Stimulated activated CD4-positive, alpha-beta T cell treated with anti-CD3 and anti-CD28 coated beads, Interleukin-2, amount 100 ng/mL, for 48 hours (primary cell): ENCODE measurements around the gene EIF4E2.

Source experiments
- DNase-seq, 2 donors: peaks; one replicate each; pipeline ENCODE4 v3.0.0-alpha.2; 2020

Gene EIF4E2

DNA sequence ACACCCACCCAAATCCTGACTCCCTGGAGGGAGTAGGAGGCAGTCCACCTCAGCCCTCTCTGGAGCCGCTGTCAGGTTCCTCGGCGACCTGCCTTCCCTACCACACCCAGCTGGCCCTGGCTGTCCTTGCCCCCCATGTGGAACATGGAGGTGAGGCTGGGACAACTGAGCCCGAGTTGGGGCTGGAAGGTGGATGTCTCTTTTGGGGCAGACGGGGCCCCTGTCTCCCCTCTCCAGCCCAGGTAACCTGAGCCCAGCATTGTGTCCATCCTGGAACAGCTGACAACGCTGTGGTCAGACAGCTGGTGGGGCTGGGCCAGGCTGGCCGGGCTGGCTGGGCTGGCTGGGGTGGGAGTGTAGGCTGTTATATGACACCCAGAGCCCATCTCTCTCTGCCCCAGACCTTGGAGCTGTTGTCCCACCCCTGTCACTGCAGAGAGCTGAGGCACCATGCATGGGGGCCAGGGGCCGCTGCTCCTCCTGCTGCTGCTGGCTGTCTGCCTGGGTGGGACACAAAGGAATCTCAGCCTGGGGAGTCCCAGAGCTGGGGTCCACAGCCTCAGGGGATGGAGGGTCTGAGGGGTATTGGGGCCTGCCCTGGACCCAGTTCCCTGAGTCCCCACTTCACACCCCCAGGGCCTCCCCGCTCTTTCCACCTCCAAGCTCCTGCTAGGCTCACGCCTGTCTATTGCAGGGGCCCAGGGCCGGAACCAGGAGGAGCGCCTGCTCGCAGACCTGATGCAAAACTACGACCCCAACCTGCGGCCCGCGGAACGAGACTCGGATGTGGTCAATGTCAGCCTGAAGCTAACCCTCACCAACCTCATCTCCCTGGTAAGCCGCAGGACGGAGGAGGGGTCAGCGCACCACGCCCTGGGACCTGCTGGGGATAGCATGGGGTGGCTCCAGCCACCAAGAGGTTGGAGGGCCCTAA, 10.9 kb upstream of the EIF4E2 start, which contains the start of gene CHRNG:
Gene CHRNG, plus strand, starts transcription at position 395 of the 934 bp plus-strand sequence. Its CDS starts 56 bp downstream, at position 451.
- no peak for DNase-seq

DNA sequence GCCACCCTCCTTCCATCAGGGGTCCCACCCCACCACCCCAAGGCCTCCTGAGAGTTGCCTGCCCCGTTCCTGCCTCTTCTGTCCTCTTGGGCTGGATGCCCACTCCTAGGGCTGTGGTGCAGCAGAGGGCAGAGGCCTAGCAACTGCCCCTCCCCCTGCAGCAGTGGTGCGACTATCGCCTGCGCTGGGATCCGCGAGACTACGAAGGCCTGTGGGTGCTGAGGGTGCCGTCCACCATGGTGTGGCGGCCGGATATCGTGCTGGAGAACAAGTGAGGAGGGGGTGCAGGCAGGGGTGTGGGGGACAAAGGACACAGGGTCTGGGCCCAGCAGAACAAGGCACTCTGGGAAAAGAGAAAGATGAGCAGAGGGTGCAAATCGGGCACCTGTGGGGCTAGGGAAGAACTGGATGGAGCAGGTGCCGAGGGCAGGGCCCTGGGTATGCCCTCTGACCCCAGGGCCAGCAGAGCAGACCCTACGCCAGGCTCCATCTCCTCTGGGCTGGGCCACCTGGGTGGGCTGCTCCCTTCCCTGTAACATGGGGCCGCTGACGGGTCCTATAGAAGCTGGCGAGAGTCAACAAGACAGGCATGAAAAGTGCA, 9.9 kb upstream of the EIF4E2 start:
- DNase-seq: no peak

DNA sequence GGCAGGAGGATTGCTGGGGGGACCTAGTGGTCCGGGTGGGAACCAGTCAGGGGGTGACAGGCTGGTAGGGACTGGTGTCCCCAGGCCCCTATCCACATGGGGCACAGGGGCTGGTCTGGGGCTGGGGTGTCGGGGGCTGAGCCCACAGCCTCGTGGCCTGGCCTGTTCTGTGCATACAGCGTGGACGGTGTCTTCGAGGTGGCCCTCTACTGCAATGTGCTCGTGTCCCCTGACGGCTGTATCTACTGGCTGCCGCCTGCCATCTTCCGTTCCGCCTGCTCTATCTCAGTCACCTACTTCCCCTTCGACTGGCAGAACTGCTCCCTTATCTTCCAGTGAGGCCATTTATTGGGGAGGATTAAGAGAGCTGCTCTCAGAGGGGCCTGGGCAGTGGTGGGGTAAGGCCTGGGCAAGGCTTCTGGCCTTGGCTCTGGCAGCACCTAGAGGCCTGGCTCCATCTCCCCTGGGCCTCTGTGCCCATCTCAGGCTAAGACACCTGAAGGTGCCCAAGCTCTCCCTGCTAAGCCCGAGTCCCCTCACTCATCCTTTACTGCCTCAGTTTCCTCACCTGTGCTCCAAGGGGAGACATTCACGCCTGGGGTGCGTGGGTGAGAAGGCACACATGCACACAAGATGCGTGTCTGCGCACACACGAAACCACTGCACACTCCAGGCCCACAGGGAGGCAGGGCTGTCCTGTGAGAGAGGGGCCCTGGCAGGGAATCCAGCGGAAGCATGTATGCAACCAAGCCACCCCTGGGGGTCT, 9.1 kb upstream of the EIF4E2 start:
- DNase-seq: no peak

DNA sequence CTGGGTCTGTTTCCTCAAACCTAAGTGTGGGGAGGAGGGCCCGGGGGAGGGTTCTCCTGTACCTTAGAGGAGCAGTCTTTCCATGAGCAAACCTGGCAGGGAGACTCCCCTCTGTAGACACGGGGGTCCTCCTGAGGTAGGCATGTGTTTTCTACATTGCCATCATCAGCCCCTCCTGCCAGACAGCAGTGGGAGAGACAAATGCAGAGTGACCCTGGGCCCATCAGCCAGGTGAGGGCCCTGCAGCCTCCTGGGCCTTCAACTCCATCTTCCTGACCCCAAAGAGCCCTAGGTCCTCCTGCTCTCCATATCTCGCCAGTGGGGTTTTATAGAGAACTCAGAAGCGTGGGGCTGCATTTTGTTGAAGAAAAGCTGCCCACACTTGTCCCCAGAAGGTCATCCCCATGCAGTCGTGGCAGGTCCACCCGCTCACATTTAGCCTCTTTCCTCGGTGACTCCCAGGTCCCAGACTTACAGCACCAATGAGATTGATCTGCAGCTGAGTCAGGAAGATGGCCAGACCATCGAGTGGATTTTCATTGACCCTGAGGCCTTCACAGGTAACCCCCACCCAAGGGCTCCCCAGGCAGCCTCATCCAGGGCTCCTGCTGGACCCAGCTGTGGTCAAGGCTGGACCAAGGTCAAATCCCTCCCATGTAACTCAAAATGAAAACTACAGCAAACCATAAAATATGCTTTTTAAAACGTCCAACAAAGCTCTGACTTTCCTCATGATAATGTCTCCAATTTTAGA, 8.4 kb upstream of the EIF4E2 start:
- no peak for DNase-seq

DNA sequence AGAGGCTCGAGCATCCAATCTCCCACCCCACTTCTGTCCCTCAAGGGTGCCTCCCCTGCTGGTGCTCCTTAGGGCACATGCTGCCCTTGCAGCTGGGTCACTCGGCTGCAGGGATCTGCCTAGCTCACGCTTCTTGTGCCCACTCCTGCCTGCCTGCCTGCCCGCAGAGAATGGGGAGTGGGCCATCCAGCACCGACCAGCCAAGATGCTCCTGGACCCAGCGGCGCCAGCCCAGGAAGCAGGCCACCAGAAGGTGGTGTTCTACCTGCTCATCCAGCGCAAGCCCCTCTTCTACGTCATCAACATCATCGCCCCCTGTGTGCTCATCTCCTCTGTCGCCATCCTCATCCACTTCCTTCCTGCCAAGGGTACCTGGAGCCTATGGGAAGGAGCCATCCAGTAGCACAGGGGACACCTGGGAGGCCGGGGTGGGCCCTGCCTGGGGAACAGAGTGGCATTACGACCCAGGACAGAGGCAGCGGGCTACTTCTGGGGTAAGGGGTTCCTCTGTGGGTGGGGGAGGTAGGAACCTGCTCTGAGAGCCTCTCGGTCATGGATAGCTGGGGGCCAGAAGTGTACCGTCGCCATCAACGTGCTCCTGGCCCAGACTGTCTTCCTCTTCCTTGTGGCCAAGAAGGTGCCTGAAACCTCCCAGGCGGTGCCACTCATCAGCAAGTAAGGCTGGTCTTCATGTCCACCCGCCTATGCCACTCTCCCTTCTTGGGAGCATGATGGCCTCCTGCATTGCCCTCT, 7.6 kb upstream of the EIF4E2 start:
- no peak for DNase-seq

DNA sequence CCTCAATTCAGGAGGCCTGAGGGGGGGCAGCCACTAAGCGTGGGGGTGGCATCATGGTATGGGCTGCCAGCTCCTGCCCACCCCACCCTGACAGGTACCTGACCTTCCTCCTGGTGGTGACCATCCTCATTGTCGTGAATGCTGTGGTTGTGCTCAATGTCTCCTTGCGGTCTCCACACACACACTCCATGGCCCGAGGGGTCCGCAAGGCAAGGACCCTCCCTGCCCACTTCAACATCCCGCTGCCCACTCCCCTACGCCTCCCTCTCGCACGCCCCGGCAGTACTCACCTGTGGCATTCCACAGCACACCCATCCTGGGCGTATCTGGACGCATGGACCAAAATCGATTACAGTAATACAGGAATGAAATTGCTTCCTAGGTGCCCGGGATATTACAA, 7.0 kb upstream of the EIF4E2 start:
- DNase-seq: no peak

DNA sequence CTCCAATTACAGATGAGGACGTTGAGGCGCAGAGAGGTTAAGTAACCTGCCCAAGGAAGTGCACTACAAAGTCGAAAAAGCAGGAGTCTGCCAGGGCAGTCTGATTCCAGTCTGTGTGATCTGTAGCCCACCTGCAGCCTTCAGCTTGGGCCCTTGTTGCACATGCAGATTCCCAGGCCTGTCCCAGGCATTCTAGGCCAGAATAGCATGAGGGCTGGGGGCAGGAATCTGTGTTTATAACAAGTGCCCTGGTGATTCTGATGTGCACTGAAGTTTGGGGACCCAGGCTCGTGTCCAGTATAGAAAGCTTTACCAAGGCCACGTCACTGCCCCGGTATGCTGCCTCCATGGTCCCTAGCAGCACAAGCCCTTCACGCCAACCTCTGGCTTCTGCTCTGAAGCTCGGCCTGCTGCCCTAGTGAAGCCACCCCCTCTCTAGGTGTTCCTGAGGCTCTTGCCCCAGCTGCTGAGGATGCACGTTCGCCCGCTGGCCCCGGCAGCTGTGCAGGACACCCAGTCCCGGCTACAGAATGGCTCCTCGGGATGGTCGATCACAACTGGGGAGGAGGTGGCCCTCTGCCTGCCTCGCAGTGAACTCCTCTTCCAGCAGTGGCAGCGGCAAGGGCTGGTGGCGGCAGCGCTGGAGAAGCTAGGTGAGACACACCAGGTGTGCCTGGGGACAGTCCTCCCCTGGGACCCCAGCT, 6.4 kb upstream of the EIF4E2 start:
- DNase-seq: no peak

DNA sequence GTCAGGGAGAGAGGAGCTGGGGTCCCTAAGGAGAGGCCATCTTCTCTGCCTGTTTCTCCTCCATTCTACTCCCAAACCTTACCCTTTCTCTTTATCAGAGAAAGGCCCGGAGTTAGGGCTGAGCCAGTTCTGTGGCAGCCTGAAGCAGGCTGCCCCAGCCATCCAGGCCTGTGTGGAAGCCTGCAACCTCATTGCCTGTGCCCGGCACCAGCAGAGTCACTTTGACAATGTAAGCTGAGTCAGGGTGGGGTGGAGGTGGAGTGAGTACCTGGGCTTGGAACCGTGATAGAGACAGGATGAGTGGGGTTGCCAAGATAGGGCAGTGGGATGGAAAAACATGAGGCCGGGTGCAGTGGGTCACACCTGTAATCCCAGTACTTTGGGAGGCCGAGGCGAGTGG, 5.8 kb upstream of the EIF4E2 start:
- DNase-seq: no peak

DNA sequence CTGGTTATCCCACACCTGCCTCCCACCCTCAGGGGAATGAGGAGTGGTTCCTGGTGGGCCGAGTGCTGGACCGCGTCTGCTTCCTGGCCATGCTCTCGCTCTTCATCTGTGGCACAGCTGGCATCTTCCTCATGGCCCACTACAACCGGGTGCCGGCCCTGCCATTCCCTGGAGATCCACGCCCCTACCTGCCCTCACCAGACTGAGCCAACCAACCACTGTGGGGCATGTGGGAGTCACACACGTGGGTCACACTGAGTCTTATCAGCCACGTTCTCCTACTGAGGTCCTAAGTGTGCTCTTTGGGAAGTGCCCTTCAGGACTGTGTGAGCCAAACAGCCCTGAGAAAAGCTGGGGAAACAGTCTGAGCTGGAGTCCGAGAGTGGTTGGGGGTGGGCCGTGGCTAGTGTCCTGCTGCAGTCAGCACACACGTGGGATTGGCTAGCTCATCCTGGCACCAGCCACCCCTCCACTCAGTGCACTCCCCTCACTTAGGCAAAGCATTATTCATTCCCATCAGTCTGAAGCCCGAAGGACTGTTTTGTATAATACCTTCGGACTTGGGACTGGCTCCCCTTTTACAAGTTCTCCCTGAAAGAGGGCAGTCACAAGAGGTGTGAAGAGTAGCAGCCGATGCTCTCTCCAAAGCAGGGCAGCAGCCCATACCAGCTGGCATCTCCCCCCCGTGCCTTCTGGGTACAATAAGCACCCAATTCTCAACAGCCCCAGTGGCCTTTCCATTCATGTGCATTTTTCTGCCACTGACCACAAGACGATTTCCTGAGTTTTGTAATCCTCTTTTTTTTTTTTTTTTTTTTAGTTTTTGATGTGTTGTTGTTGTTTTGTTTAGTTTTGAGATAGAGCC, 4.7 kb upstream of the EIF4E2 start:
- DNase-seq: no peak

DNA sequence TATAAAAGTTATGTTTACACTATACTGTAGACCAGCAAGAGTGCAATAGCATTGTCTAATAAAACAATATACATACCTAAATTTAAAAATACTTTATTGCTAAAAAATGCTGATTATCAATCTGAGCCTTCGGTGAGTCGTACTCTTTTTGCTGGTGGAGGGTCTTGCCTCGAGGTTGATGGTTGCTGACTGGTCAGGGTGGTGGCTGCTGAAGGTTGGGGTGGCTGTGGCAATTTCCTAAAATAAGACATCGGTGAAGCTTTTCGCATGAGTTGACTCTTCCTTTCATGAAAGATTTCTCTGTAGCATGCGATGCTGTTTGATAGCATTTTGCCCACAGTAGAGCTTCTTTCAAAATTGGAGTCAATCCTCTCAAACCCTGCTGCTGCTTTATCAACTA, 2.5 kb upstream of the EIF4E2 start:
- no peak for DNase-seq

DNA sequence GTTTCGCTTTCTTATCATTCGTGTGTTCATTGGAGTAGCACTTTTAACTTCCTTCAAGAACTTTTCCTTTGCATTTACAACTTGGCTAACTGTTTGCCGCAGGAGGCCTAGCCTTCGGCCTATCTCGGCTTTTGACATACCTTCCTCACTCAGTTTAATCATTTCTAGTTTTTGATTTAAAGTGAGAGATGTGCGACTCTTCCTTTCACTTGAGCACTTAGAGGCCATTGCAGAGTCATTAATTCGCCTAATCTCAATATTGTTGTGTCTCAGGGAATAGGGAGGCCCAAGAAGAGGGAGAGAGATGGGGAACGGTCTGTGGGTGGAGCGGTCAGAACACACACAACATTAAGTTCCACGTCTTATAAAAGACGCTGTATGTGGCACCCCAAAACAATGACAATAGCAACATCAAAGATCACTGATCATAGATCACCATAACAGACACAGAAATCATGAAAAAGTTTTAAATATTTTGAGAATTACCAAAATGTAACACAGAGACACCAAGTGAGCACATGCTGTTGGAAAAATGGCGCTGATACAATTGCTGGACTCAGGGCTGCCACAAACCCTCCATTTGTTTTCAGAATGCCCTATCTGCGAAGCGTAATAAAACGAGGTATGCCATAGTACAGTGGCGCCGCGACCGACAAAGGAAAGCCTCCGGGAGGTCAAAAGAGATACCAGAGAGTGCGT, 685 bp upstream of the EIF4E2 start:
- DNase-seq: no peak

DNA sequence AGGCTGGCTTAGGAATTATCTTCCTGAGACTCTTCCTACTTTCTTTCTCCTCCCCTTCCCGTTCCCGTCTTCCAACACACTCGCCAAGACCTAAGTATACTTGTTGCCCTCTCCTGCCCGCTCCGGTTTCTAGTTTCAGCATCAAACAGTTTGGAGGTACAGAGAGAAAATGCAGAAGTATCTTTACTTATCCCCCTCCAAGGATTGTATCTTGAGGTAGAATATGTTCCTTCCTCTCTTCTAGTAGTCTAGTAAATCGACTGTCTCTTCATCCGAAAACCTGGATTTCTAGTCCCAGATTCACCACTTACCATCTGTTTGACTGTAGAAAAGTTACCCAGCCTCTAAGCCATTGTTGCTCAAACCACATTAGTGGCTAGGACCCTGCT, 755 bp downstream of the EIF4E2 start:
- no peak for DNase-seq

DNA sequence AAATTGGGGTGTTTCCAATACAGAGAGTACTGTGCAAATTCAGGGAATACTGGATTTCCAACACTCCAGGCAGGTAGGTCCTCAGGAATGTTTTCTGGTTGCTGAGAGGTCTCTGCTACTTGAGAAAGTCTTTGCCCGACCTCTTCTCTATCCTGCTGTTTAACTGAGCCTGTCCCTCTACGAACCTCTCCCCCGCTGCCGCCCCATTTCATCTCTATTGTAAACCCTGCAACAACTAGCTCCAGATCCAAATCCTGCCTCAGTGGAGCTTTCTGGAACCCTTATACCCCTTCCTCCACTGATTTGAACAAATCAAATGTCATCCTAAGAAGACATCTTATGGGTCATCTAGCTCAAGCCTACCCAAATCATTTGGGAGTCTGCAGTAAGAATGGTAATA, 1.3 kb downstream of the EIF4E2 start:
- DNase-seq: no peak

DNA sequence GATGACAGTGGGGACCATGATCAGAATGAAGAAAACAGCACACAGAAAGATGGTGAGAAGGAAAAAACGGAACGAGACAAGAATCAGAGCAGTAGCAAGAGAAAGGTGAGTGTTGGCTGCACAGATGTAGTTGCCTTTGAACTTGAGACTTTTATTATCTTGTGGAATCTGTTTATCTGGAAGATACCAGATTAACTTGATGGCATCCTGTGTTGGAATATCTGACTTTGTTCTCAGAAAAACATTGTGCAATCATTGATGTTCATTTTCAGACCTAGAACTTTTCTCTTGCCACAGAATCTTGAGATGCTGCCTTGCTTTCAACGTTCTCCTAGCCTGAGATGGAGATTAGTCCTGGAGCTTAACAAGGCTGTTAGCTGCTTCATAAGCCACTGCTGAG, 5.9 kb downstream of the EIF4E2 start:
- DNase-seq: no peak

DNA sequence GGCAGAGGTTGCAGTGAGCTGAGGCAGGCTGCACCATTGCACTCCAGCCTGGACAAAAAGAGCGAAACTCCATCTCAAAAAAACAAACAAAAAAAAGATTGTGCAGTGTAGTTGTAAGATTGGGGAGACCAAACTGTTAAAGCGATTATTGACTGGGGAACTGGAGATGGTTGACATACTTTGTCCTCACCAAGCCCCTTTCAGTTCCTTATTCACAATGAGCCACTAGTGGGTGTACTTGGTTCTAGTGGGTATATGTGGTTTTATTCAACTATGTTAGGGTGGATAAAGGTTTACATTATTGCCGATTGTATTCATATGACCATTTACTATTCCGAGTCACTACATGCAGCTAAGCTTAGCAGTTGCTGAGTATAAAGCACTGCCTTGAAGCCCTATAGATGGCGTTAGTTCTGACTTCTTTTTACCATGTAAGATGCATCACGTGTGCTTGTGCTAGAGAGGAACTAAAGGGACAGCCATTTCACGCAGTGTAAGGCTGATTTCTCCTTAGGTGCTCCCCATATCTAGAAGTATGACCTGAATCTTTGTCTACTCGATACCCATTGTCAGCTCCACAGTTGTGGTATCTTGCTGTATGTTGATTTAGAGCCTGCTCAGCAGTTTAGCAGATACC, 12.1 kb downstream of the EIF4E2 start:
- no peak for DNase-seq

DNA sequence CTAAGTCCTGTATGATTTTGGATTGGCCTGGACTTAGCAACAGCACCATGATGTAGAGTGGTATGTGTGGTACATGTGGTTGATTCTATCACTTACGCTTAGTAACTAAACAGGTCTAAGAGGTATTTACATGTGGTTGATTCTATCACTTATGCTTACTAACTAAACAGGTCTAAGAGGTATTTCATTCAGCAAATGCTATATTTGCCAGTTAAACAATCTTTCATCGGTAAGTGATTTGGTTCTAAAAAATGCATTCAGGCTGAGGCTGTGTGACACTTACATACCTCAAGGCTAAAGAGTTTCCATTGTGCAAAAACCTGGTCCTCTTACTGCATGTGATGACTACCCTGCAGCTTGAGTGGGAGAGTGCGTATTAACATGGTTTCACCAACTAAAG, 13.1 kb downstream of the EIF4E2 start:
- DNase-seq: no peak

DNA sequence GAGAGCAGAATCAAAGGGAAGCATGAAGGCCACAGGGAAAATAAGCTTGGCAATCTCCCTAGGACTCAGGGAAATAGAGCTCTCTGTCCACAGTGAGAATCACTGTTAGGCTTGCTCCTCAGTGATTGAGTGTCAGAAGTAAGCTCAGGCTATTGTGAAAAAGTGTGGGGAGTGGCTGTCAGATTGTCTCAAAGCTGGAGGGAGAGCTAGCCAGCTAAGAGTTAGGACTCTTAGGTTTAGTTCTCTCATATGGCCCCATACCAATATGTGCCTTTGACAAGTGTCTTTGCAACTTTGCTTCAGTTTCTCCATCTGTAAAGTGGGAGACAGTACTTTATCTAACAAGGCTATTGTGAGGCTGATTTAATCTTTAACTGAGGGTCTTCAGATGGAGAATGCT, 17.2 kb downstream of the EIF4E2 start:
- no peak for DNase-seq

DNA sequence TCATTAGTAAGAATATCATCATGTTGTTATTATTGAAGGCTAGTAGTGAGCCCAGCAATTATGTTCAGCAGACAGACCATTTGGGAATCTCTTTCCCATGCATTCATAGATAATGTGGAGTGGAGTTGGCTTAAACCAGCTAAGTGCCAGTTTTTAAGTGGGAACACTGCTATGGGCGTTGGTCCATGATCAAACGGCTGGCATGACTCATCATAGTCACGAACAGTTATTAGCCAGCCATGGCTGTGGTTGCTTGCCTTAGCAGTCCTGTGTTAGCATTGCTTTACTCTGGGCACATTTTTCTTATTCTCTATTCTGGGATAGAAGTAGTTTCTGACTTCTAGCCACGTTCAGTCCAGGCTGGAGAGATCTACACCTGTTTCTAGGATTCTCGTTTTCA, 17.7 kb downstream of the EIF4E2 start:
- no peak for DNase-seq

DNA sequence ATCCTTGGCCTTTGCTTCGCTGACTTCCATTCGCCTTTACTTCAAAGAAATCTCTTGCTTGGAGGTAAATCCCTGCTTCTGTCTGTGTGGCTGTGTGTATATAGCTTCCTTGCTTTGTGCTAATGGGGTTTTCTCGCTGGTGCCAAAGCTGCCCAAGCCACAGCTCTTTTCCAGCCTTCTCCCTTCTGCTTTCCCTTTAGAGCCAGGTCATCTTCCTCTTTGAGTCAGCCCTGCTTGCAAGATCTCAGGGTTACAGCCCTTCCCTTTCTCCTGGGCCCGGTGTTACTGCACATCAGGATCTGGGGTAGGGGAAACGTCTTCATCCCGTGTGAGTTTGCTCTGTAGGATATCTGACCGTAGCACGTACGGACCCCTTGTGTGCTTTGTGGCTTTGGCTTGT, 19.1 kb downstream of the EIF4E2 start:
- DNase-seq: no peak
